Liver (tissue), 9 donors: ENCODE results near the gene MUC13. TPM values are rescaled to one million over a fixed set of nuclear protein-coding genes. Genes with fewer than 3 reads are reported as not detected.

Experiments
- DNase-seq: peaks from one replicate; pipeline ENCODE4 v3.0.0-alpha.2; 2017; ENCODE audit warnings: low spot score
- H3K27ac ChIP-seq, 2 donors: one replicate each; pipeline ENCODE4 v1.7.0; 2013; ENCODE audit warnings: inconsistent platforms in 2 of 2, low read length in 2 of 2, control low read depth in 1 of 2, low read depth in 1 of 2, mild to moderate bottlenecking in 1 of 2
- H3K27me3 ChIP-seq, 4 donors: one replicate each; pipeline versions ENCODE4 v1.6.1 to v1.7.0; 2013; ENCODE audit warnings: low read length in 3 of 4, inconsistent platforms in 1 of 4, mild to moderate bottlenecking in 1 of 4, moderate library complexity in 1 of 4; ENCODE audit not compliant: control insufficient read depth in 4 of 4, insufficient read depth in 4 of 4
- H3K36me3 ChIP-seq, 4 donors: one replicate each; pipeline versions ENCODE4 v1.6.1 to v1.7.0; 2013; ENCODE audit warnings: low read length in 3 of 4, mild to moderate bottlenecking in 3 of 4, low read depth in 1 of 4, moderate library complexity in 1 of 4; ENCODE audit not compliant: control insufficient read depth in 4 of 4, insufficient read depth in 3 of 4
- H3K4me1 ChIP-seq, 4 donors: one replicate each; pipeline versions ENCODE4 v1.6.1 to v1.7.0; 2013; ENCODE audit warnings: low read length in 3 of 4, mild to moderate bottlenecking in 3 of 4, moderate library complexity in 1 of 4; ENCODE audit not compliant: control insufficient read depth in 4 of 4, insufficient read depth in 4 of 4
- H3K4me3 ChIP-seq, 3 donors: one replicate each; pipeline versions ENCODE4 v1.6.1 to v1.7.0; 2013; ENCODE audit warnings: low read length in 3 of 3, control low read depth in 1 of 3, low read depth in 1 of 3, mild to moderate bottlenecking in 1 of 3
- H3K9ac ChIP-seq, 2 donors: one replicate each; pipeline ENCODE4 v1.7.0; 2013; ENCODE audit warnings: low read length in 2 of 2, mild to moderate bottlenecking in 2 of 2, moderate library complexity in 2 of 2, control low read depth in 1 of 2, low read depth in 1 of 2
- H3K9me3 ChIP-seq, 4 donors: one replicate each; pipeline versions ENCODE4 v1.6.1 to v1.7.0; 2013; ENCODE audit warnings: low read length in 3 of 4; ENCODE audit not compliant: control insufficient read depth in 4 of 4
- ATF3 ChIP-seq: IDR thresholded peaks from 2 replicates; pipeline ENCODE4 v1.6.1; 2016; ENCODE audit warnings: antibody characterized with exemption
- CTCF ChIP-seq: fragments of 150-350 bp; IDR thresholded peaks from 2 replicates; pipeline ENCODE4 v1.5.1; 2017; ENCODE audit warnings: improper control_type of control experiment, low read depth, low read length; ENCODE audit not compliant: missing input control
- EGR1 ChIP-seq, 2 donors: IDR thresholded peaks; 2 replicates each; pipeline ENCODE4 v1.6.1; 2016 to 2018; ENCODE audit warnings: antibody characterized with exemption in 2 of 2, low read depth in 2 of 2
- FOXA1 ChIP-seq: IDR thresholded peaks from 2 replicates; pipeline ENCODE4 v1.6.1; 2016; ENCODE audit warnings: antibody characterized with exemption
- FOXA2 ChIP-seq: IDR thresholded peaks from 2 replicates; pipeline ENCODE4 v1.6.1; 2016; ENCODE audit warnings: antibody characterized with exemption
- GABPA ChIP-seq, 2 donors: IDR thresholded peaks in 1 of 2; conservative IDR thresholded peaks in 1 of 2; 2 replicates each; pipeline ENCODE4 v1.6.1; 2016; ENCODE audit warnings: antibody characterized with exemption in 2 of 2, mild to moderate bottlenecking in 1 of 2, moderate library complexity in 1 of 2
- HNF4A ChIP-seq, 2 donors: conservative IDR thresholded peaks; 2 replicates each; pipeline ENCODE4 v1.6.1; 2016; ENCODE audit warnings: antibody characterized with exemption in 2 of 2, mild to moderate bottlenecking in 2 of 2
- HNF4G ChIP-seq: IDR thresholded peaks from 2 replicates; pipeline ENCODE4 v1.6.1; 2016; ENCODE audit warnings: antibody characterized with exemption
- JUND ChIP-seq, 2 donors: IDR thresholded peaks; 2 replicates each; pipeline ENCODE4 v1.6.1; 2016; ENCODE audit warnings: antibody characterized with exemption in 2 of 2
- MAX ChIP-seq: IDR thresholded peaks from 2 replicates; pipeline ENCODE4 v1.6.1; 2016; ENCODE audit warnings: antibody characterized with exemption
- NR2F2 ChIP-seq: IDR thresholded peaks from 2 replicates; pipeline ENCODE4 v1.6.1; 2016; ENCODE audit warnings: antibody characterized with exemption
- RAD21 ChIP-seq, 2 donors: IDR thresholded peaks; 2 replicates each; pipeline ENCODE4 v1.6.1; 2016; ENCODE audit warnings: antibody characterized with exemption in 2 of 2, mild to moderate bottlenecking in 2 of 2
- REST ChIP-seq: IDR thresholded peaks from 2 replicates; pipeline ENCODE4 v1.6.1; 2016; ENCODE audit warnings: antibody characterized with exemption, mild to moderate bottlenecking
- RXRA ChIP-seq, 2 donors: IDR thresholded peaks; 2 replicates each; pipeline ENCODE4 v1.6.1; 2017 to 2018; ENCODE audit warnings: antibody characterized with exemption in 2 of 2, mild to moderate bottlenecking in 1 of 2
- SP1 ChIP-seq: IDR thresholded peaks from 2 replicates; pipeline ENCODE4 v1.6.1; 2018; ENCODE audit warnings: antibody characterized with exemption, mild to moderate bottlenecking
- TAF1 ChIP-seq: conservative IDR thresholded peaks from 2 replicates; pipeline ENCODE4 v1.6.1; 2016; ENCODE audit warnings: antibody characterized with exemption, mild to moderate bottlenecking
- YY1 ChIP-seq: IDR thresholded peaks from 2 replicates; pipeline ENCODE4 v1.6.1; 2016; ENCODE audit warnings: antibody characterized with exemption, mild to moderate bottlenecking
- ZBTB33 ChIP-seq: IDR thresholded peaks from 2 replicates; pipeline ENCODE4 v1.6.1; 2016; ENCODE audit warnings: antibody characterized with exemption
- WGBS: extraction: QIAGEN DNeasy Blood & Tissue Kit; methylation state at CpG from one replicate; pipeline ENCODE4 v1.1.7; 2013; 5-methylcytosine and 5-hydroxymethylcytosine counted together
- polyA plus RNA-seq, 2 donors: library from polyadenylated mRNA; stranded (reverse) in 1 of 2; unstranded in 1 of 2; fragments of 200-250 nt in 1 of 2; fragments of >200 nt in 1 of 2; fragmentation: Nextera tagmentation in 1 of 2; extraction: Ambion mirVana in 1 of 2; gene quantifications; one replicate each; pipeline versions ENCODE4 v1.2.1 to v1.2.3, GENCODE V29; 2013 to 2015
- total RNA-seq, 2 donors: library from RNA; depleted of rRNA; stranded (reverse); fragments of >200 nt; gene quantifications; one replicate each; pipeline ENCODE4 v1.2.3, GENCODE V29; 2014
- donor health status: healthy.
- donor health status: healthy.
- donor health status: healthy.
- donor health status: healthy.
- donor health status: healthy.

Gene MUC13
- total and polyA plus RNA-seq, 4 donors: under 0.01 to 0.45 TPM; not detected in 2

- peaks cover 2 to 17% (median 7%) of the 10 kb centered on the region in 4 donors for H3K4me1 ChIP-seq
- no peaks in the 10 kb centered on the region for H3K9me3 ChIP-seq
- 73% methylated on average over 7 of the region's 7 CpGs for WGBS
- TF ChIP-seq SP1 (no peak), FOXA2 (no peak), CTCF (no peak), ATF3 (no peak), GABPA (IDR thresholded peaks at IDR 0.05 in 1 of 2, conservative IDR thresholded peaks at IDR 0.05 in 1 of 2) (no peak), EGR1 (IDR thresholded peaks at IDR 0.05; ENCODE audit: low read depth in 2 of 2) (no peak), REST (no peak), RXRA (IDR thresholded peaks at IDR 0.05) (no peak), YY1 (no peak), ZBTB33 (no peak), HNF4G (no peak), TAF1 (no peak), FOXA1 (no peak), MAX (no peak), RAD21 (IDR thresholded peaks at IDR 0.05) (no peak), JUND (IDR thresholded peaks at IDR 0.05) (no peak), NR2F2 (no peak), HNF4A (conservative IDR thresholded peaks at IDR 0.05) (no peak)
- no peak overlapping the region for H3K9ac ChIP-seq
- H3K4me3 ChIP-seq: no peak overlapping the region
- H3K36me3 ChIP-seq: peaks cover 0 to 7% (median 4%) of the 10 kb centered on the region in 4 donors
- H3K27me3 ChIP-seq: no peaks in the 10 kb centered on the region
- no peak for DNase-seq
- H3K27ac ChIP-seq: peak overlapping the region; percentile 15 to 47
These were observed 75.5 kb downstream of the MUC13 start for GRCh38 chr3:124859025-124859424.
